Skeletal muscle tissue (tissue), 4 donors: ENCODE measurements around the gene ST6GAL2. TPM values are rescaled to one million over a fixed set of nuclear protein-coding genes. Genes with fewer than 3 reads are reported as not detected.

Source experiments
- H3K27ac ChIP-seq: one replicate; pipeline ENCODE4 v1.7.0; 2013; ENCODE audit warnings: mild to moderate bottlenecking, low read depth, low read length, inconsistent platforms
- H3K27me3 ChIP-seq, 3 donors: one replicate each; pipeline ENCODE4 v1.7.0; 2013; ENCODE audit warnings: low read length in 3 of 3; ENCODE audit not compliant: control insufficient read depth in 3 of 3, insufficient read depth in 3 of 3
- H3K36me3 ChIP-seq, 3 donors: one replicate each; pipeline ENCODE4 v1.7.0; 2013; ENCODE audit warnings: low read length in 3 of 3; ENCODE audit not compliant: control insufficient read depth in 3 of 3, insufficient read depth in 3 of 3
- H3K4me1 ChIP-seq, 3 donors: one replicate each; pipeline ENCODE4 v1.7.0; 2013; ENCODE audit warnings: low read length in 3 of 3, mild to moderate bottlenecking in 3 of 3; ENCODE audit not compliant: control insufficient read depth in 3 of 3, insufficient read depth in 3 of 3
- H3K4me3 ChIP-seq, 3 donors: one replicate each; pipeline ENCODE4 v1.7.0; 2013; ENCODE audit warnings: low read length in 3 of 3
- H3K9ac ChIP-seq, 3 donors: one replicate each; pipeline ENCODE4 v1.7.0; 2013; ENCODE audit warnings: low read length in 3 of 3, mild to moderate bottlenecking in 3 of 3, moderate library complexity in 2 of 3, low read depth in 1 of 3
- H3K9me3 ChIP-seq, 3 donors: one replicate each; pipeline ENCODE4 v1.7.0; 2013; ENCODE audit warnings: low read length in 3 of 3; ENCODE audit not compliant: control insufficient read depth in 3 of 3
- total RNA-seq: library from RNA; depleted of rRNA; stranded (reverse); fragments of >200 nt; gene quantifications from one replicate; pipeline ENCODE4 v1.2.3, GENCODE V29; 2014
- donor health status: Osteomylitis.

Gene ST6GAL2, protein sequence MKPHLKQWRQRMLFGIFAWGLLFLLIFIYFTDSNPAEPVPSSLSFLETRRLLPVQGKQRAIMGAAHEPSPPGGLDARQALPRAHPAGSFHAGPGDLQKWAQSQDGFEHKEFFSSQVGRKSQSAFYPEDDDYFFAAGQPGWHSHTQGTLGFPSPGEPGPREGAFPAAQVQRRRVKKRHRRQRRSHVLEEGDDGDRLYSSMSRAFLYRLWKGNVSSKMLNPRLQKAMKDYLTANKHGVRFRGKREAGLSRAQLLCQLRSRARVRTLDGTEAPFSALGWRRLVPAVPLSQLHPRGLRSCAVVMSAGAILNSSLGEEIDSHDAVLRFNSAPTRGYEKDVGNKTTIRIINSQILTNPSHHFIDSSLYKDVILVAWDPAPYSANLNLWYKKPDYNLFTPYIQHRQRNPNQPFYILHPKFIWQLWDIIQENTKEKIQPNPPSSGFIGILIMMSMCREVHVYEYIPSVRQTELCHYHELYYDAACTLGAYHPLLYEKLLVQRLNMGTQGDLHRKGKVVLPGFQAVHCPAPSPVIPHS
- 3.1 TPM for total RNA-seq

- H3K4me1 ChIP-seq = peaks cover 4 to 10% (median 9%) of the 10 kb centered on the region in 3 donors
- H3K27ac ChIP-seq = no peak within 1 kb of the TSS
- no peaks in the 10 kb centered on the region for H3K9me3 ChIP-seq
- peak within 1 kb of the TSS in 1 of 3 donors; percentile 25 for H3K9ac ChIP-seq
- H3K27me3 ChIP-seq = peaks cover 27 to 38% (median 30%) of the 10 kb centered on the region in 3 donors
- H3K4me3 ChIP-seq = peak within 1 kb of the TSS; percentile 56 to 62 (median 58)
- no peaks in the 10 kb centered on the region for H3K36me3 ChIP-seq
These were observed at the start of gene ST6GAL2 for GRCh38 chr2:106885971-106886915. ST6GAL2 (minus strand) TSS chr2:106886167; CDS start chr2:106843977, 42,190 bp downstream.

GRCh38 chr2:106932644-106933043 is 46.7 kb upstream of the ST6GAL2 start:
- H3K4me3 ChIP-seq = no peak overlapping the region
- H3K27me3 ChIP-seq = no peaks in the 10 kb centered on the region

DNA sequence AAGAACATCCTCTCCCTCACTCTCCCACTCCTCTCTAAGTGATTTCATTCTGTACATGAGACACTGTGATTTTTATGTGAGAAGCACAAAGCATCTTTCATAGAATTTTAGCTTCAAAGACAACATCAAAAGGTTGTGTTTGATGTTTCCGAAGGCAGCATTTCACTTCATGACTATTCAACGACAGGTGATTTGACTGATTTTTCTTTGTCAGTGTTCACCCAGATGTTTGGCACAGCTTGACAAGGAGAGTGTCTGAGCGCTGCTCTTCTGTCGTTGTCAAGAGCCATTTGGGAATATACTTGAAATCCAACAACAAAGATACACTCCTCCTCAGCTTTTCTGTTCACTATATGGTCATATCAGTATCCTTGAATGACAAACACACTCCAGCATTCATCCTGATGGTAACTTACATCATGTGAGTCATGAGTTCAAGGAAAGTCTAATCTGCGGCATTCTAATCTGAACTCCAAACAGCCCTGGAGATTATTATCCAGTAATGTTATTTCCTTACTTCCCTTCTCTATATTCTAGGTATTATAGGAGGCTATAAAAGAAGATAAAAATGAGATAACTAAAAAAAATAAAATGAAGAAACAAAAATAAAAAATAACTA is 45.9 kb upstream of the ST6GAL2 start:
- Histone ChIP-seq H3K4me1 (no peaks in the 10 kb centered on the region), H3K27ac (no peak overlapping the region), H3K4me3 (no peak overlapping the region), H3K9me3 (peaks cover 0 to 3% (median 0%) of the 10 kb centered on the region in 3 donors), H3K36me3 (no peaks in the 10 kb centered on the region), H3K9ac (no peak overlapping the region), H3K27me3 (no peaks in the 10 kb centered on the region)

More at GRCh38 chr2:106932644-106933043, 46.7 kb upstream of the ST6GAL2 start:
- Histone ChIP-seq H3K4me1 (no peaks in the 10 kb centered on the region), H3K9me3 (peaks cover 0 to 3% (median 0%) of the 10 kb centered on the region in 3 donors), H3K9ac (no peak overlapping the region), H3K36me3 (no peaks in the 10 kb centered on the region), H3K27ac (no peak overlapping the region)

DNA sequence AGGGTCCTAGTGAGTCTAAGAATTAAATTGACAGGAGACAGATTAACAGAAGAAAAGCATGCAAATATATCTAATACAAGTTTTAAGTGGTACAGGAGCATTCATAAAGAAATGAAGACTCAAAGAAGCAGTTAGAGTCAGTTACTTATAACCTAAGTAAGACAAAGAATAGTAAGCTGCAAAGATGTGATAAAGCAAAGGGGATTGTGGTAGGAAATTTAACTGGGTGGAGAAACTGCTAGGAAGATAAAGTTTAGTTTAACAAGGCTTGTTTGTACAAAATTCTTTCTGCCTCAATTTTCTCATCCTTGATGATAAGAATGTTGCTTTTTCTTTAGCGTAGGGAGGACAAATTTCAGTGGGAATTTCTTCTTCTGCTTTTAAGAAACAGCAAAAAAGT is 35.5 kb upstream of the ST6GAL2 start:
- H3K27ac ChIP-seq = no peak overlapping the region
- no peaks in the 10 kb centered on the region for H3K36me3 ChIP-seq
- no peaks in the 10 kb centered on the region for H3K4me1 ChIP-seq
- no peaks in the 10 kb centered on the region for H3K27me3 ChIP-seq
- no peak overlapping the region for H3K4me3 ChIP-seq
- H3K9me3 ChIP-seq = no peaks in the 10 kb centered on the region
- no peak overlapping the region for H3K9ac ChIP-seq

DNA sequence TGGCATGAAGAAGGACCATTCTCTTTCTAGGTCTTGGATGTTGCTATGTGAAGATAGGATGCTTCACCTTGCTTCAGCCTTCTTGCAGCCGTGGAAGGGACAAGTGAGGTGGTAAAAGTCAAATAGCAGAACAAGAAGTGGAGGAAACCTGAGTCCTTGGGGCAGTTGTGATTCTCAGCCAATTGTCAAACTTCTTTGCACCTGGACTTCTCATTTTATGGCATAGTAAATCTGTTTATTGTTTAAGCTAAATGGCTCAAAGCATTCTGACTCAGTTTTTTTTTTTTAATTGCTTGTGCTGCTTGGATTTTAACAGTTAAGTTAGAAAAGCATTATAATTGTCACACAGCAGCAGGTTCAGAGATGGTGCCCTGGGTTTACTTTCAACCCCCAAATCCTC is 33.0 kb upstream of the ST6GAL2 start:
- Histone ChIP-seq H3K36me3 (no peaks in the 10 kb centered on the region), H3K9me3 (no peaks in the 10 kb centered on the region), H3K27me3 (no peaks in the 10 kb centered on the region), H3K4me1 (no peaks in the 10 kb centered on the region), H3K27ac (no peak overlapping the region), H3K9ac (no peak overlapping the region), H3K4me3 (no peak overlapping the region)

DNA sequence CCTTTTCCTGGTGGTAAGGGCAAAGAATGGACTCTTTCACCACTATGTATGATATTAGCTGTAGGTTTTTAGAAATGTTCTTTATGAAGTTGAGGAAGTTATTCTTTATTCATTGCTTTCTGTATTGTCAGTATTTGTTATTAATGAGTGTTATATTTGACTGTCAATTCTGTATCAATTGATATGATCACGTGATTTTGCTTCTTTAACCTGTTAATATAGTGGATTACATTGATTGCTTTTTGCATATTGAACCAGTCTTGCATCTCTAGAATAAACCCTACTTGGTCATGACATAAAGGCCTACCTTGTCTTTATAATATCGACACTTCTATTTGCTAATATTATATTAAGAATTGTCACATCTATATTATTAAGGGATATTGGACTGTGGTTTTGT is 18.3 kb upstream of the ST6GAL2 start:
- no peak overlapping the region for H3K9ac ChIP-seq
- no peaks in the 10 kb centered on the region for H3K4me1 ChIP-seq
- H3K27me3 ChIP-seq = no peaks in the 10 kb centered on the region
- no peak overlapping the region for H3K4me3 ChIP-seq
- H3K9me3 ChIP-seq = peaks cover 0 to 2% (median 0%) of the 10 kb centered on the region in 3 donors
- no peaks in the 10 kb centered on the region for H3K36me3 ChIP-seq
- H3K27ac ChIP-seq = no peak overlapping the region

DNA sequence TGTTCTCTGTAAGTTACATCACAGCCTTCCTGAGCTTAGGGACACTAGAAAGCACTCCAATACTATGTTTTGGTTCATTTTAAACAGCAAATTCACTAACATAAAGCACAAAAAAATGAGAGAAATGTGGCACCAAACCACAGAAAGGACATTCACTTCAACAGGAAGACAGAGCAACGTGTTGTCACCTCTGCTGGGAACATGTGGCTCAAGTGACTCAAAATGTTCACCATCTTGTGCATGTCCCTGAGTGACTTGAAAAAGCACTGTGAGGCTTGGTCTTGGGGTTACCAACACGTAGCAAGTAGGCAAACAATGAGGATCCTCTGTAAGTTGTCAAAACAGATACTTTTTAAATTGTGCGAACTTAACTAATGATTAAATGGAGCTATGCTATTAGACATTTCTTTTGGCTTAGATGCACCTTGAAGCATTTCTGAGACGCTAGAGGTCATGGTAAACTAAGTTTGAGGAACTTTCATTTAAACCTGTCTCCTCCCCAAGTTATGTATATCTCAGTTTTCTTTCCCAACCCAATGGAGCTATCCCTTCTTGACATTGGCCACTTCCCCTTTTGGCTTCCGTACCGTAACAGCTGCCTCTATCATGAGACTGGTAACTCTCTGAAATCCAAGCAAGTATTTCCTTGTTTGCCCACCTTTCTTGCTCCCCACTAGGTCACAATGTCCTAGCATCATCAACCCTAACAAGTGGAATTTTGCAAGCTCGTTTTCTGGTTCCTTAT is 14.0 kb upstream of the ST6GAL2 start:
- H3K27me3 ChIP-seq = no peaks in the 10 kb centered on the region
- no peak overlapping the region for H3K4me3 ChIP-seq
- H3K4me1 ChIP-seq = no peaks in the 10 kb centered on the region
- H3K9me3 ChIP-seq = peaks cover 0 to 2% (median 0%) of the 10 kb centered on the region in 3 donors
- no peak overlapping the region for H3K27ac ChIP-seq
- H3K9ac ChIP-seq = no peak overlapping the region
- no peaks in the 10 kb centered on the region for H3K36me3 ChIP-seq

GRCh38 chr2:106894545-106894944 is 8.6 kb upstream of the ST6GAL2 start:
- no peaks in the 10 kb centered on the region for H3K4me1 ChIP-seq
- H3K4me3 ChIP-seq = no peak overlapping the region
- no peaks in the 10 kb centered on the region for H3K36me3 ChIP-seq
- no peaks in the 10 kb centered on the region for H3K27me3 ChIP-seq
- no peaks in the 10 kb centered on the region for H3K9me3 ChIP-seq
- H3K9ac ChIP-seq = no peak overlapping the region
- H3K27ac ChIP-seq = no peak overlapping the region

- Histone ChIP-seq H3K9me3 (no peaks in the 10 kb centered on the region), H3K27ac (no peak overlapping the region), H3K4me3 (no peak overlapping the region), H3K9ac (no peak overlapping the region), H3K4me1 (no peaks in the 10 kb centered on the region), H3K27me3 (peaks cover 0 to 6% (median 6%) of the 10 kb centered on the region in 3 donors), H3K36me3 (no peaks in the 10 kb centered on the region)
These were observed 6.1 kb upstream of the ST6GAL2 start for GRCh38 chr2:106892048-106892447.
